H9 (cell line): ENCODE results near the gene MMP24OS. TPM values are rescaled to one million over a fixed set of nuclear protein-coding genes. Genes with fewer than 3 reads are reported as not detected.

Source experiments
- DNase-seq: peaks from one replicate; pipeline ENCODE4 v3.0.0-alpha.2; 2017
- H2AFZ ChIP-seq: one replicate; pipeline ENCODE4 v1.6.1; 2013; ENCODE audit warnings: mild to moderate bottlenecking, low read length, control low read depth, moderate library complexity
- H2AK5ac ChIP-seq: 2 replicates; pipeline ENCODE4 v1.6.1; 2013; ENCODE audit warnings: low read length, control low read depth, mixed read lengths; ENCODE audit not compliant: insufficient read length
- H2BK120ac ChIP-seq: one replicate; pipeline ENCODE4 v1.6.1; 2013; ENCODE audit warnings: low read depth, mild to moderate bottlenecking, low read length, control low read depth, inconsistent platforms; ENCODE audit not compliant: poor library complexity, severe bottlenecking
- H2BK12ac ChIP-seq: 2 replicates; pipeline ENCODE4 v1.6.1; 2013; ENCODE audit warnings: low read length, control low read depth, mixed read lengths, low read depth; ENCODE audit not compliant: insufficient read length
- H2BK15ac ChIP-seq: 2 replicates; pipeline ENCODE4 v1.6.1; 2013; ENCODE audit warnings: low read depth, low read length, control low read depth
- H2BK20ac ChIP-seq: one replicate; pipeline ENCODE4 v1.6.1; 2013; ENCODE audit warnings: low read depth, mild to moderate bottlenecking, low read length, control low read depth, inconsistent platforms; ENCODE audit not compliant: poor library complexity, severe bottlenecking
- H2BK5ac ChIP-seq: 2 replicates; pipeline ENCODE4 v1.6.1; 2013; ENCODE audit warnings: low read length, control low read depth, mixed read lengths; ENCODE audit not compliant: insufficient read length
- H3K14ac ChIP-seq: 2 replicates; pipeline ENCODE4 v1.6.1; 2013; ENCODE audit warnings: low read length, control low read depth; ENCODE audit not compliant: insufficient read depth
- H3K18ac ChIP-seq: 2 replicates; pipeline ENCODE4 v1.6.1; 2013; ENCODE audit warnings: low read depth, mild to moderate bottlenecking, mixed read lengths, low read length, control low read depth; ENCODE audit not compliant: insufficient read length
- H3K23ac ChIP-seq: 2 replicates; pipeline ENCODE4 v1.6.1; 2013; ENCODE audit warnings: low read length, control low read depth, mixed read lengths, low read depth; ENCODE audit not compliant: insufficient read length
- H3K23me2 ChIP-seq: 2 replicates; pipeline ENCODE4 v1.6.1; 2013; ENCODE audit warnings: low read depth, mild to moderate bottlenecking, mixed read lengths, low read length, control low read depth; ENCODE audit not compliant: insufficient read length, poor library complexity, severe bottlenecking
- H3K27ac ChIP-seq: 2 replicates; pipeline ENCODE4 v1.5.1; 2013; ENCODE audit warnings: low read length, control low read depth, mixed read lengths, low read depth; ENCODE audit not compliant: insufficient read length
- H3K27me3 ChIP-seq: 2 replicates; pipeline ENCODE4 v1.6.1; 2013; ENCODE audit warnings: low read length, control low read depth, inconsistent platforms; ENCODE audit not compliant: insufficient read depth
- H3K4ac ChIP-seq: 2 replicates; pipeline ENCODE4 v1.6.1; 2013; ENCODE audit warnings: low read depth, mild to moderate bottlenecking, control low read depth, inconsistent platforms, low read length, moderate library complexity
- H3K4me1 ChIP-seq: 2 replicates; pipeline ENCODE4 v1.6.1; 2013; ENCODE audit warnings: low read length, control low read depth, inconsistent platforms; ENCODE audit not compliant: insufficient read depth
- H3K4me2 ChIP-seq: 2 replicates; pipeline ENCODE4 v1.6.1; 2013; ENCODE audit warnings: low read length, control low read depth, mixed read lengths; ENCODE audit not compliant: insufficient read length, insufficient read depth
- H3K56ac ChIP-seq: 2 replicates; pipeline ENCODE4 v1.6.1; 2013; ENCODE audit warnings: low read depth, mild to moderate bottlenecking, mixed read lengths, low read length, control low read depth; ENCODE audit not compliant: insufficient read length
- H3K79me1 ChIP-seq: 2 replicates; pipeline ENCODE4 v1.6.1; 2013; ENCODE audit warnings: low read depth, mild to moderate bottlenecking, moderate library complexity, low read length, control low read depth, inconsistent platforms; ENCODE audit not compliant: insufficient read depth, poor library complexity, severe bottlenecking
- H3K79me2 ChIP-seq: 2 replicates; pipeline ENCODE4 v1.6.1; 2013; ENCODE audit warnings: low read length, control low read depth, inconsistent platforms; ENCODE audit not compliant: insufficient read depth
- H3K9ac ChIP-seq: 2 replicates; pipeline ENCODE4 v1.6.1; 2013; ENCODE audit warnings: low read length, control low read depth, mixed read lengths; ENCODE audit not compliant: insufficient read length; ENCODE audit errors: extremely low read depth
- H3K9me3 ChIP-seq: one replicate; pipeline ENCODE4 v1.6.1; 2013; ENCODE audit warnings: low read depth, low read length, inconsistent platforms; ENCODE audit not compliant: control insufficient read depth
- H3T11ph ChIP-seq: one replicate; pipeline ENCODE4 v1.6.1; 2013; ENCODE audit warnings: mild to moderate bottlenecking, low read length, control low read depth, inconsistent platforms
- H4K20me1 ChIP-seq: one replicate; pipeline ENCODE4 v1.6.1; 2013; ENCODE audit not compliant: control insufficient read depth, insufficient read length, insufficient read depth
- H4K5ac ChIP-seq: 2 replicates; pipeline ENCODE4 v1.6.1; 2013; ENCODE audit warnings: low read depth, mild to moderate bottlenecking, mixed read lengths, low read length, control low read depth; ENCODE audit not compliant: insufficient read length
- H4K8ac ChIP-seq: replicated peaks from 2 replicates; pipeline ENCODE4 v1.6.1; 2013; ENCODE audit warnings: low read length, control low read depth, mixed read lengths, low read depth; ENCODE audit not compliant: insufficient read length
- H4K91ac ChIP-seq: 2 replicates; pipeline ENCODE4 v1.6.1; 2013; ENCODE audit warnings: low read depth, mild to moderate bottlenecking, moderate library complexity, mixed read lengths, low read length, control low read depth; ENCODE audit not compliant: insufficient read length
- H3K27ac Mint-ChIP-seq, 3 experiments: 2 replicates in 2 of 3; 3 replicates in 1 of 3; pipeline ENCODE4 v1.8.0; 2020 to 2021; ENCODE audit warnings: mixed read lengths in 3 of 3, mild to moderate bottlenecking in 1 of 3, moderate library complexity in 1 of 3
- H3K27me3 Mint-ChIP-seq: 2 replicates; pipeline ENCODE4 v1.8.0; 2021; ENCODE audit warnings: low read depth, mild to moderate bottlenecking, moderate library complexity, mixed read lengths
- H3K36me3 Mint-ChIP-seq, 3 experiments: 2 replicates in 2 of 3; 3 replicates in 1 of 3; pipeline ENCODE4 v1.8.0; 2020 to 2021; ENCODE audit warnings: low read depth in 3 of 3, mixed read lengths in 3 of 3; ENCODE audit not compliant: insufficient read depth in 1 of 3
- H3K4me1 Mint-ChIP-seq, 2 experiments: 2 replicates each; pipeline ENCODE4 v1.8.0; 2020; ENCODE audit warnings: mixed read lengths in 2 of 2
- H3K4me3 Mint-ChIP-seq, 2 experiments: 2 replicates in 1 of 2; 3 replicates in 1 of 2; pipeline ENCODE4 v1.8.0; 2020 to 2021; ENCODE audit warnings: mild to moderate bottlenecking in 2 of 2, mixed read lengths in 2 of 2, moderate library complexity in 1 of 2
- H3K9me3 Mint-ChIP-seq, 2 experiments: 2 replicates in 1 of 2; 3 replicates in 1 of 2; pipeline ENCODE4 v1.8.0; 2020; ENCODE audit warnings: mild to moderate bottlenecking in 2 of 2, mixed read lengths in 2 of 2, moderate library complexity in 1 of 2
- WGBS: extraction: QIAGEN DNeasy Blood & Tissue Kit; methylation state at CpG from one replicate; pipeline ENCODE4 v1.1.7; 2013; ENCODE audit warnings: missing lambda C conversion rate, low lambda C conversion rate, mixed read lengths; ENCODE audit not compliant: insufficient read length; ENCODE audit errors: extremely low coverage; 5-methylcytosine and 5-hydroxymethylcytosine counted together
- total RNA-seq: library from RNA; stranded (reverse); gene quantifications from 2 replicates; pipeline ENCODE4 v1.2.1, GENCODE V29; 2021
- TF ChIP-seq, protein P1 (sequence below): fragments of 200-600 bp; sonication (generic); conservative IDR thresholded peaks from 3 replicates; pipeline ENCODE4 v1.8.0; 2021; ENCODE audit warnings: antibody characterized with exemption, mild to moderate bottlenecking

Gene MMP24OS
- total RNA-seq, 1 experiment from 2014 or later, result 43.8 TPM

DNA sequence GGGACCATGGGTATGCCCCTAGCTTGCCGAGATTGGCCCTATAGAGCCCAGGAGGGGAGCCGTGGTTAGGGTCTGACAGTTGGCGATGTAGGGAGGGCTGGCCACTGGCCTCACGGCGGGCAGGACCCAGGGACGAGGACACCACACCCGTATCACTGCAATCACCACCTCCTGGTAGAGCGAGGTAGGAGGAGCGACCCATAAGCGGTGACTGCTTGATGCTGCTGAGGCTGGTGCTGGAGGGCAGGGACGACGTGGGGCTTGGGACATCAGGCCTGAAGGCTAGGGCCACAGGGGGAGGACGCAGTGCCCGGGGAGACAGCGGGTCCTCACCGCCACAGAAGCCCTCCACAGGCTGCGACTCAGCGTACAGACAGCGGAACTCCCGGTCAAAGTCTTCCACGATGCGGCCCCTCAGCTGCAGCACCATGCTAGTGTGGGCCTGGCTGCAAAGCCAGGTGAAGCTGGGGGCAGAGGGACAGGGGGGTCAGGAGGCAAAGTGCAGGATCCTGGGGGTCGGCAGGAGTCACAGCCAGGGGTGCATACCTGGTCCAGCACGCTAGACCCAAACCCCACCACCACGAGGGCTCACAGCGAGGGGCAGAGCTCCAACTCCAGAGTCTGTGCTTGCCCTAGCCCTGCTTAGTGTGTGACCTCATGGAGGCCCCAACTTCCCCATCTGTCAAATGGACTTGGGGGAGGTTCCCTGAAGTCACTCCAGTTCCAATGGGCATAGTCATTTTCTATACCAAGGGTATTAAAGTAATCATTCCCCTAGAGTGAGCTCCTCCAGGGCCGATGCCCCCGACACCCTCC lies 9.8 kb upstream of the MMP24OS start:
- H3K56ac ChIP-seq, result no peak overlapping the region
- no peak overlapping the region for H2BK12ac ChIP-seq
- no peak overlapping the region for H3K4ac ChIP-seq
- no peak overlapping the region for H2BK5ac ChIP-seq
- Mint-ChIP-seq H3K4me3 (no peak overlapping the region), H3K27ac (no peak overlapping the region), H3K36me3 (peaks cover 0 to 11% (median 9%) of the 10 kb centered on the region in 3 experiments; a peak in 5 of 7 replicates), H3K9me3 (no peaks in the 10 kb centered on the region), H3K27me3 (peaks cover 8% of the 10 kb centered on the region), H3K4me1 (peaks cover 18 to 20% of the 10 kb centered on the region in 2 experiments)
- no peak overlapping the region for H4K8ac ChIP-seq
- no peaks in the 10 kb centered on the region for H3K27me3 ChIP-seq
- no peak overlapping the region for H3K14ac ChIP-seq
- H3K4me1 ChIP-seq, result peaks cover 7% of the 10 kb centered on the region
- peaks cover 4% of the 10 kb centered on the region for H3K23me2 ChIP-seq
- H3K9me3 ChIP-seq, result no peaks in the 10 kb centered on the region
- peaks cover 11% of the 10 kb centered on the region for H3K79me2 ChIP-seq
- H3K18ac ChIP-seq, result no peak overlapping the region
- no peak overlapping the region for H3K27ac ChIP-seq
- H3K4me2 ChIP-seq, result no peak overlapping the region
- H2AK5ac ChIP-seq, result no peak overlapping the region
- no peak overlapping the region for H3K9ac ChIP-seq
- no CpG with 5 or more reads among the region's 28 CpGs for WGBS
- H2BK120ac ChIP-seq, result no peak overlapping the region
- no peak overlapping the region for H3K23ac ChIP-seq
- DNase-seq, result no peak
- TF ChIP-seq, protein P1, sequence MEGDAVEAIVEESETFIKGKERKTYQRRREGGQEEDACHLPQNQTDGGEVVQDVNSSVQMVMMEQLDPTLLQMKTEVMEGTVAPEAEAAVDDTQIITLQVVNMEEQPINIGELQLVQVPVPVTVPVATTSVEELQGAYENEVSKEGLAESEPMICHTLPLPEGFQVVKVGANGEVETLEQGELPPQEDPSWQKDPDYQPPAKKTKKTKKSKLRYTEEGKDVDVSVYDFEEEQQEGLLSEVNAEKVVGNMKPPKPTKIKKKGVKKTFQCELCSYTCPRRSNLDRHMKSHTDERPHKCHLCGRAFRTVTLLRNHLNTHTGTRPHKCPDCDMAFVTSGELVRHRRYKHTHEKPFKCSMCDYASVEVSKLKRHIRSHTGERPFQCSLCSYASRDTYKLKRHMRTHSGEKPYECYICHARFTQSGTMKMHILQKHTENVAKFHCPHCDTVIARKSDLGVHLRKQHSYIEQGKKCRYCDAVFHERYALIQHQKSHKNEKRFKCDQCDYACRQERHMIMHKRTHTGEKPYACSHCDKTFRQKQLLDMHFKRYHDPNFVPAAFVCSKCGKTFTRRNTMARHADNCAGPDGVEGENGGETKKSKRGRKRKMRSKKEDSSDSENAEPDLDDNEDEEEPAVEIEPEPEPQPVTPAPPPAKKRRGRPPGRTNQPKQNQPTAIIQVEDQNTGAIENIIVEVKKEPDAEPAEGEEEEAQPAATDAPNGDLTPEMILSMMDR, result no peak
- H2BK15ac ChIP-seq, result no peak overlapping the region
- no peak overlapping the region for H2BK20ac ChIP-seq
- no peaks in the 10 kb centered on the region for H3K79me1 ChIP-seq
- H4K20me1 ChIP-seq, result no peaks in the 10 kb centered on the region
- no peak overlapping the region for H3T11ph ChIP-seq
- no peak overlapping the region for H4K5ac ChIP-seq
- no peak overlapping the region for H2AFZ ChIP-seq
- H4K91ac ChIP-seq, result no peak overlapping the region
